CD4-positive, alpha-beta T cell (primary cell): ENCODE data around the gene WWOX. TPM values are rescaled to one million over a fixed set of nuclear protein-coding genes. Genes with fewer than 3 reads are reported as not detected.

Experiments
- ATAC-seq: fragments of 200-7000 bp; cut with Tn5 transposase; one replicate; pipeline ENCODE4 v1.10.0; 2022; ENCODE audit warnings: mild to moderate bottlenecking; ENCODE audit not compliant: poor library complexity
- CTCF ChIA-PET: fragments of 350-600 bp; sonication (Branson Sonifier 250); formaldehyde crosslinking; loops from one replicate; lab custom pipeline; 2021; ENCODE audit warnings: antibody characterized with exemption, inconsistent platforms; lab: Charles Lee
- POLR2A ChIA-PET: fragments of 350-600 bp; sonication (Branson Sonifier 250); formaldehyde crosslinking; loops from one replicate; lab custom pipeline; 2021; ENCODE audit warnings: antibody characterized with exemption, inconsistent platforms; lab: Charles Lee
- DNase-seq, 14 experiments: peaks; one replicate each; pipeline ENCODE4 v3.0.0-alpha.2; 2013 to 2020; ENCODE audit warnings: mixed read lengths in 2 of 14
- H3K27ac ChIP-seq, 2 donors: one replicate each; pipeline versions ENCODE4 v1.5.1 to v1.7.0; 2013; ENCODE audit warnings: low read length in 2 of 2, low read depth in 1 of 2, mild to moderate bottlenecking in 1 of 2
- H3K27me3 ChIP-seq, 2 experiments: 1 replicate in 1 of 2; 2 replicates in 1 of 2; pipeline versions ENCODE4 v1.6.1 to v1.7.0; 2013; ENCODE audit warnings: low read length in 2 of 2, control low read depth in 1 of 2, mild to moderate bottlenecking in 1 of 2, moderate library complexity in 1 of 2; ENCODE audit not compliant: insufficient read depth in 2 of 2, control insufficient read depth in 1 of 2
- H3K36me3 ChIP-seq: one replicate; pipeline ENCODE4 v1.6.1; 2013; ENCODE audit warnings: low read length, control low read depth; ENCODE audit not compliant: insufficient read depth
- H3K4me1 ChIP-seq: one replicate; pipeline ENCODE4 v1.6.1; 2013; ENCODE audit warnings: low read length, control low read depth; ENCODE audit not compliant: insufficient read depth
- H3K4me3 ChIP-seq: one replicate; pipeline ENCODE4 v1.5.1; 2013; ENCODE audit warnings: mild to moderate bottlenecking, low read length, moderate library complexity
- H3K9me3 ChIP-seq, 2 experiments: 1 replicate in 1 of 2; 2 replicates in 1 of 2; pipeline versions ENCODE4 v1.6.1 to v1.7.0; 2013; ENCODE audit warnings: low read length in 2 of 2, mild to moderate bottlenecking in 2 of 2, control low read depth in 1 of 2, moderate library complexity in 1 of 2; ENCODE audit not compliant: control insufficient read depth in 1 of 2, insufficient read depth in 1 of 2
- H3K27ac Mint-ChIP-seq: one replicate; pipeline ENCODE4 v1.8.0; 2020; ENCODE audit warnings: mixed read lengths
- H3K27me3 Mint-ChIP-seq: one replicate; pipeline ENCODE4 v1.8.0; 2021; ENCODE audit warnings: mixed read lengths
- H3K36me3 Mint-ChIP-seq: one replicate; pipeline ENCODE4 v1.8.0; 2021; ENCODE audit warnings: low read depth, mixed read lengths
- H3K4me1 Mint-ChIP-seq: one replicate; pipeline ENCODE4 v1.8.0; 2021; ENCODE audit warnings: low read depth, mixed read lengths
- H3K4me3 Mint-ChIP-seq: one replicate; pipeline ENCODE4 v1.8.0; 2020; ENCODE audit warnings: mild to moderate bottlenecking, mixed read lengths
- H3K9me3 Mint-ChIP-seq: one replicate; pipeline ENCODE4 v1.8.0; 2020; ENCODE audit warnings: mixed read lengths
- intact Hi-C, 2 experiments: fragments of 100-400 bp; cut with DNase I in 1 of 2; cut with micrococcal nuclease in 1 of 2; formaldehyde crosslinking; loops; one replicate each; pipeline versions ENCODE4 v1.15.1 to v1.9.0; 2023 to 2025; cut with DNase I, micrococcal nuclease
- total RNA-seq, 174 experiments: library from RNA in 2 of 174; stranded (reverse) in 2 of 174; gene quantifications; one replicate each; pipeline ENCODE4 v1.2.3 and lab custom pipeline; 2021 to 2026
- TF ChIP-seq, protein P1 (sequence below): fragments of 200-600 bp; IDR thresholded peaks from one replicate; pipeline ENCODE4 v1.8.0; 2022; ENCODE audit warnings: antibody characterized with exemption, mild to moderate bottlenecking

WWOX gene
- total RNA-seq, 2 experiments from 2014 or later: 19.3 to 21.7 TPM

DNA sequence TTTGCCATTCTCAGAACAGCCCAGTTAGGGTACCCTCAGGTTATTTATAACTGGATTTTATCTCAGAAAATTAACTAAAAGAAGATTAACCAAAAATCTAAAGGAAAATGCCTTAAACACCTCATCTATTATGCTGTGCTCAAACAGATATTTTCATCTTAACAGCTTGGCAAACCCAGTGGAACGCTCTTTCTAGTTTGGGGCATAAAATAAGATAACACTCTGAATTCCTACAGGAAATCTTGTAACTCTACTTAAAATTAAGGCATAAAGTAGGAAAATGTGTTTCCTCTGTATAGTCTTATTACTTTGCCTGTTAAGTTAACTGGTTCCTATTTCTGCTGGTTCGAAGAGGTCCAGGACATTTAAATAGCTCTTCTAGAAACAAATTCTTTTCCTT, 777.2 kb downstream of the WWOX start:
- no peak overlapping the region for H3K4me3 Mint-ChIP-seq
- POLR2A ChIA-PET: no interaction called here
- Histone ChIP-seq H3K4me3 (no peak overlapping the region), H3K36me3 (no peaks in the 10 kb centered on the region), H3K27ac (no peak overlapping the region), H3K9me3 (no peaks in the 10 kb centered on the region), H3K4me1 (no peaks in the 10 kb centered on the region), H3K27me3 (no peaks in the 10 kb centered on the region)
- no peak for ATAC-seq
- no peak overlapping the region for H3K27ac Mint-ChIP-seq
- H3K36me3 Mint-ChIP-seq: no peaks in the 10 kb centered on the region
- H3K4me1 Mint-ChIP-seq: no peaks in the 10 kb centered on the region
- TF ChIP-seq, protein P1, sequence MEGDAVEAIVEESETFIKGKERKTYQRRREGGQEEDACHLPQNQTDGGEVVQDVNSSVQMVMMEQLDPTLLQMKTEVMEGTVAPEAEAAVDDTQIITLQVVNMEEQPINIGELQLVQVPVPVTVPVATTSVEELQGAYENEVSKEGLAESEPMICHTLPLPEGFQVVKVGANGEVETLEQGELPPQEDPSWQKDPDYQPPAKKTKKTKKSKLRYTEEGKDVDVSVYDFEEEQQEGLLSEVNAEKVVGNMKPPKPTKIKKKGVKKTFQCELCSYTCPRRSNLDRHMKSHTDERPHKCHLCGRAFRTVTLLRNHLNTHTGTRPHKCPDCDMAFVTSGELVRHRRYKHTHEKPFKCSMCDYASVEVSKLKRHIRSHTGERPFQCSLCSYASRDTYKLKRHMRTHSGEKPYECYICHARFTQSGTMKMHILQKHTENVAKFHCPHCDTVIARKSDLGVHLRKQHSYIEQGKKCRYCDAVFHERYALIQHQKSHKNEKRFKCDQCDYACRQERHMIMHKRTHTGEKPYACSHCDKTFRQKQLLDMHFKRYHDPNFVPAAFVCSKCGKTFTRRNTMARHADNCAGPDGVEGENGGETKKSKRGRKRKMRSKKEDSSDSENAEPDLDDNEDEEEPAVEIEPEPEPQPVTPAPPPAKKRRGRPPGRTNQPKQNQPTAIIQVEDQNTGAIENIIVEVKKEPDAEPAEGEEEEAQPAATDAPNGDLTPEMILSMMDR: no peak
- DNase-seq: no peak
- no peaks in the 10 kb centered on the region for H3K27me3 Mint-ChIP-seq
- H3K9me3 Mint-ChIP-seq: no peaks in the 10 kb centered on the region
- intact Hi-C loops: no loop called here
- CTCF ChIA-PET: no interaction called here

DNA sequence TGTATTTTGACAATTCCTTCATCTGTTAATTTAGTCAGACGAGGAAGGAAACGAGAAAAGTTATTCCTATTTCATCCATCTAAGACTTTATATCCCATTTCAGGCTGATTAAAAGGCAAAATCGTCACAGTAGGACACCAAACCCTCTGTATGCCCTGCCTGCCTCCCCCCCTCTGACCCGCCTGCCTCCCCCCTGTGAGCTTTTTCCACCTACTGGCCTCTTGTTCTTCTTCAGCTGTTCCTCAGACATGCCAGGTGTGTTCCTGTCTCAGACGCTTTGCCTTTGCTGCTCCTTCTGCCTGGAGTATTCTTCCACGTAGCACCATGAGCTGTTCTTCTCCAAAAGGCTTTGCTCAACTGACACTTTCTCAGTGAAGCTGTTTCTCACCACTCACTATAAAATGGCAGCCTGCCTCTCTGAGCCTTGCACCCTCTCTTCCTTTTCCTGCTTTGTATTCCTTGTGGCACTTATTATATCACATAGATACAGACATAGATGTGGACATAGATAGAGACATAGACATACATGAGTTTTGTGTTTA, 777.7 kb downstream of the WWOX start:
- Histone ChIP-seq H3K27ac (no peak overlapping the region), H3K9me3 (no peaks in the 10 kb centered on the region), H3K27me3 (no peaks in the 10 kb centered on the region), H3K4me3 (no peak overlapping the region), H3K4me1 (no peaks in the 10 kb centered on the region), H3K36me3 (no peaks in the 10 kb centered on the region)
- DNase-seq: no peak
- intact Hi-C loops: no loop called here
- H3K4me1 Mint-ChIP-seq: no peaks in the 10 kb centered on the region
- no peak overlapping the region for H3K4me3 Mint-ChIP-seq
- POLR2A ChIA-PET: no interaction called here
- no peaks in the 10 kb centered on the region for H3K9me3 Mint-ChIP-seq
- H3K36me3 Mint-ChIP-seq: no peaks in the 10 kb centered on the region
- TF ChIP-seq, protein P1: no peak
- no peak for ATAC-seq
- no peak overlapping the region for H3K27ac Mint-ChIP-seq
- CTCF ChIA-PET: no interaction called here
- no peaks in the 10 kb centered on the region for H3K27me3 Mint-ChIP-seq

DNA sequence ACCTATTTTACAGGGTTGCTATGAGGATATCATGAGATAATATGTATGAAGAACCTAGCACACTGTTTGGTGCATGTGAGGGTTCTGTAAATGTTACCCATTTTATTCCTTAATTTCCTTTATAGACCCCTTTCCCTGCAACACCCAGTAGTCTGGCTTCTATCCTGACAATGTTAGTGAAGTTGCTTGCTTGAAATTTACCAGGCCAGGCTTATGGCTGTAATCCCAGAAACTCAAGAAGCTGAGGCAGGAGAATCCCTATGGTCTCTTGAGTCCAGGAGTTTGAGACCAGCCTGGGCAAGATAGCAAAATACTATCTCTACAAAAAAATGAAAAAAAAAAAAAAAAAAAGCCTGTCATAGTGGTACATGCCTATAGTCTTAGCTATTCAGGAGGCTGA, 779.1 kb downstream of the WWOX start:
- Histone ChIP-seq H3K4me1 (no peaks in the 10 kb centered on the region), H3K36me3 (no peaks in the 10 kb centered on the region), H3K27me3 (no peaks in the 10 kb centered on the region), H3K4me3 (no peak overlapping the region), H3K9me3 (no peaks in the 10 kb centered on the region), H3K27ac (no peak overlapping the region)
- no peaks in the 10 kb centered on the region for H3K27me3 Mint-ChIP-seq
- TF ChIP-seq, protein P1: no peak
- no peak overlapping the region for H3K4me3 Mint-ChIP-seq
- no peaks in the 10 kb centered on the region for H3K36me3 Mint-ChIP-seq
- no peak for DNase-seq
- H3K27ac Mint-ChIP-seq: no peak overlapping the region
- no peaks in the 10 kb centered on the region for H3K9me3 Mint-ChIP-seq
- no peaks in the 10 kb centered on the region for H3K4me1 Mint-ChIP-seq
- intact Hi-C loops: no loop called here
- POLR2A ChIA-PET: no interaction called here
- ATAC-seq: no peak
- CTCF ChIA-PET: no interaction called here
